Endometrial microvascular endothelial cells (primary cell): ENCODE results near the gene SCN3B. TPM values are rescaled to one million over a fixed set of nuclear protein-coding genes. Genes with fewer than 3 reads are reported as not detected.

Experiments
- in situ Hi-C: cut with HindIII; loops from 2 replicates; pipeline ENCODE4 v1.10.0; 2017; ENCODE audit warnings: low sequenced_read_pairs, low pct_unique_long_range_greater_than_20kb; ENCODE audit errors: inconsistent ontology term
- total RNA-seq: library from RNA; depleted of rRNA; stranded (reverse); fragments of >200 nt; gene quantifications from one replicate; pipeline ENCODE4 v1.2.3, GENCODE V29; 2015; ENCODE audit errors: inconsistent ontology term

The SCN3B gene, protein sequence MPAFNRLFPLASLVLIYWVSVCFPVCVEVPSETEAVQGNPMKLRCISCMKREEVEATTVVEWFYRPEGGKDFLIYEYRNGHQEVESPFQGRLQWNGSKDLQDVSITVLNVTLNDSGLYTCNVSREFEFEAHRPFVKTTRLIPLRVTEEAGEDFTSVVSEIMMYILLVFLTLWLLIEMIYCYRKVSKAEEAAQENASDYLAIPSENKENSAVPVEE
- 0.56 TPM for total RNA-seq

DNA sequence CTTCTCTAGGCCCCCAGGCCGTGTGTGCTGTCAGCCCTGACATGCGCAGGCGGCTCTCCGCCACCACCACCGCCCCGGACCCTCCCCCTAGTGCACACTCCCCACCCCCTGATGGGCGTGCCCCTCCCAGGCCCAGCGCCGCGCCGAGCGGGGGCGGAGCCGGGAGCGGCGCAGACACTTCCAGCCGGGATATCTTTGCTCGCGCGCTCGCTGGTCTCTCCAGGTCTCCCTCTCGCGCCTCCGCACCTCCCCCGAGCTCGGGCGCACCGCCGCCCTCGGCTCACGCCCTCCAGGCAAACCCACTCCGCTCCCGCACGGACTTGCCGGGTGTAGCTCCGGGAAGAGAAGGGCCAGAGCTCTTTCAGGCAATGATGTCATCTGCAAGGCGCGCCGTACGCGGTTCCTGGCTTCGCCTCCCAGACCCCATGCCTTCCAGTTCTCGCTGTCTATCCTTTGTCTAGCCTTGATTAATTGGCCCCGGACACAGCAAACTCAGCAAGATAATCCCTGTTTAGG is at the start of gene SCN3B:
Gene SCN3B, minus strand, starts transcription at position 59 of the 516 bp plus-strand sequence. CDS start 823 bp downstream, outside the sequence.
- in situ Hi-C loops, result no loop called here

DNA sequence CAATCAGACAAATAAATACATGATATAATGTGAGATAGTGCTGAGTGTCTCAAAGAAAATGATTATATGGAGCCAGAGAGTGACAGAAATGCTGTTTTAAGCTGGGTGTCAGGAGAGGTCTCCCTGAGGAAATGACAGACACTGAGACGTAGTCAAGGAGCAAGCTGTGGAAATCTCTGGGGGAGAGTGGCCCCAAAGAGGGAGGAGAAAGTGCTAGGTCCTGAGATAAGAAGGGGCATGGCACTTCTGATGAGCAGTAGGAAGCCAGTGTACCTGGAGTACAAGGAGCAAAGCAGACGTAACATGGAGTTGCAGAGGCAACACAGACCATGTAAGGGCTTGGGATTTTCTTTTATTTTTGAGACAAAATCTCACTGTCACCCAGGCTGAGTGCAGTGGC is 48.3 kb upstream of the SCN3B start:
- in situ Hi-C loops, result no loop called here

DNA sequence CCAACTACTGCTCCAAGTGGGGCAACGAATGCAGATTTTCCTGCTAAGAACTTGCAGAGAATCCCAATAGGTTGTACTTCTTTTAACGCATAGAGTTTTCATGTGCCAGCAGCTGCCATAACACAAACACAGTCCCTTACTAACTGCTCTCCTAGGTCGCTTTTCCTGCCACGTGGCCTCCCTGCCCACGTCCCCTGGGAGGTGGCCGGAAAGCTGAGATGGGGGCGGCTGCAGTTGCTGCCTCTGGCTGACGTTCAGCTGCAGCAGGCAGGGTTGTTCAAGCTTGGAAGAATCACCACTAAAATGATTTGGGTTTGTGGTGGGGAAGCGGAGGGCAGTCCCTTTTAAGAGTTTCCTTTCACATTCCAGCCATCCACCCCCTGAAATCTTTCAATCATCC is 47.7 kb upstream of the SCN3B start:
- in situ Hi-C loops, result no loop called here

DNA sequence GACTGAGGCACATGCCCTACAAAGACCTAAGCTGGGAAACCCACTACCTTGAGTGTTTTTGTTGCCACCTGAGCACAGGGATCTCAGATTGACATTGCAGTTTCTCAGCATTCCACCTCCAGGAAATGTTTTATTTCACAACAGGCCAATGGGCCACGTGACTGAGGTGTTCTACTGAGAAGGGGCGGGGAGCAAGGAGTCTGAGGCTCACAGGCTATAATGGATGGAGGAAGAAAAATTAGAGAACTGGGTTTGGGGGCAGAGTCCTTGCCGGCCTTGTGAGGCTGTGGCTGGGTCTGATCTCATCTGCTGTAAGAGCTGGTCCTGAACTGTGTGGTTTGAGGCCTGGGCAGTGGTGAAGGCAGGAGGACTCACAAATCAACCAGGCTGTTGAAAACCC is 46.3 kb upstream of the SCN3B start:
- in situ Hi-C loops, result no loop called here

DNA sequence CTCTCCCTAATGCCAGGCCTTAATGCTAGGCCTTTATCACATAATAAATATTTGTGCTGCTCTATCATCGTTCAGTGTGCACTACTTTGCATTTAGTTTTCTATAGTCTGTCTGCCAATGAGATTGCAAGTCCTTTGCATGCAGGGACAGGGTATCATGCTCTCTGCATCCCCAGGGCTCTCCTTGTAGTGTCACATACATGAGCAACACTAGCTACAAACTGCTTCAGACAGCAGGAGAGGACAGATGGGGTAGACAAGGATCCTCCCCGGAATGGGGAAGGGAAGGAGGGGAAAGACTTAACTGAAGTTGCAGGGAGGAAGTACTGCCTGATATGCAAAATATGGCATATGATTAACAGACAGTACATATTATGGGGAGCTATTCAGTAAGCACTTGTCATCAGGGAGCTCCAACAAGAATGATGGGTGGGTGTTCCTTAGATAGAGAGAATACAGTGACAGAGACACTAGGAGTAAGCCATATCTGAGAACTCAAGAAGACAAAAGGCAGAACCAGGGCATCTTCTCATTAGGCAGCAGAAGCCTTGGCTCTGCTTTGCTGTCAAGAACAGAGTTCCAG is 44.2 kb upstream of the SCN3B start:
- in situ Hi-C loops, result no loop called here

DNA sequence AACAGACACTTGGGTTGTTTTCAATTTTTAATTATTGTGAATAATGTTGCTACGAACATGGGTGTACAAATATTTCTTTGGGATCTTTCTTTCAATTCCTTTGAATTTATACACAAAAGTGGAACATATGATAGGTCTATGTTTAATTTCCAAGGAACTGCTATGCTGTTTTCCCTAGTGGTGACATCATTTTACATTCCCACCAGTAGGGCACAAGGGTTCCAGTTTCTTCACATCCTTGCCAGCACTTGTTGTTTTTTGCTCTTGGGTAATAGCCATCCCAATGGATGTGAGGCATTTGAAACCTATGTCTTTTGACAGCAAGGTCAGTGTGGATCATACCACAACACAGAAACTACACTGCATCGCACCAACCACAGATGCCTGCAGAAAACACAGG is 41.8 kb upstream of the SCN3B start:
- in situ Hi-C loops, result no loop called here

DNA sequence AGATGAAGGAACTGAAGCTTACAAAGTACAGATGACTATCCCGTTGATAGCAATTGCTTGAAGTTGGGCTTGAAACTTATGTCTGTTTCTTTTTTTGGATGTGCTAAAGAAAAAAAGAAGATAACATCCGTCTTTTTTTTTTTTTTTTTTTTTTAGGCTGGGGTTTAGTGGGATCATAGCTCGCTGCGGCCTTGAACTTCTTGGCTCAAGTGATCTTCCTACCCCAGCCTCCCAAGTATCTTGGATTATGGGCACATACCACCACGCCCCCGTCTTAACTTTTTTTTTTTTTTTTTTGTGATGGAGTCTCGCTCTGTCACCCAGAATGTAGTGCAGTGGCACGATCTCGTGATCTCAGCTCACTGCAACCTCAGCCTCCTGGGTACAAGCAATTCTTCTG is 40.8 kb upstream of the SCN3B start:
- in situ Hi-C loops, result no loop called here

DNA sequence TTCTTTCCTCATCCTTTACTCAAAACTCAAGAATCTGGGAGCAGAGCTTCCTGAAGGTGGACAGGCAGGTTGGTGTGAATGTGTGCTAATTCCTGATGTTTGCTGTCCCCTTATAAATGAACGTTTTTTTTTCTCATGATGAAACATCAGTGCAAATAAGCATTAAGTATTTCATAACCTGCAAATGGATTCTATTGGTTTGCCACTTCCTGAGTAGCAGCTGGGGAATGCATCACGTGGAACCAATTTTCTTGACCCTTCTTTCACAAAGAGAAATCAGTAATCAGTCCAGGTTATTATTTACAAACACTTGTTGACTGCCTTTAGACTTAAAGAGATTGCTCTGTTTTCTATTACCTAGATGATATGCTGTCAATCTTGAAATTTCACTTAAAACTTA is 40.1 kb upstream of the SCN3B start:
- in situ Hi-C loops, result no loop called here

DNA sequence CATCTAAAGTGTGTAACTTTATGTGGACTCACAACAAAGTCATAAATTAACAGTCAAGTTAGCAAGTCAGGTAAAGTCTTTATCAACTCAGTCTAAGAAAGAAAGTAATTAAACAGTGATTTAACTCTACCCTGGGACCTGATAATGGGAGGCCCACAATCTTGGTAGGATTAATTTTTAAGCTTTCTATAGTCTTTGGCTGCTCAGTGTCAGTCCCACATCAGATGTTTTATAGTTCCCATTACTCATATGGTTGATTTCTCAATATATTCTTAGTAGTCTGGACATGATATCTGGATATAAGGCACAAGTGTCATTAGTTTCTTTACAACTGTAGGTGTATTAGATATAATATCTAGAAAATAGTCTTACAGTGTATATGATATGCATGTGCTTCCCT is 38.5 kb upstream of the SCN3B start:
- in situ Hi-C loops, result no loop called here

DNA sequence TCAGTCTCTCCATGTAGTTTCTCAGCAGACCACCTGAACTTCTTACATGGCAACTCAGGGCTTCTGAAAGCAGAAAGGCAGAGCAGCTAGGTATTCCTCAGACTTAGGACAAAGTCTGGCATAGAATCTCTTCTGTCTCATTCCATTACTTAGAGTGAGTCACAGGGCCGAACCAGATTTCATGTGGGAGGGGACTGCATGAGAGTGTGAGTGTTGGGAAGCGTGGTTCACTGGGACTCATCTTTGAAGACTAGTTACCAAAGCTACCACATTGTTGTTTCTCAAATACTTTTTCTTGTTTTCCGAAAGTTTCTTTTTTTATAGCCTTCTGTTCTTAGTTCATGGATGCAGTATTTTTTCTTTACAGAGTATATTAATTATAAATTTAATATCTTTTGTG is 36.1 kb upstream of the SCN3B start:
- in situ Hi-C loops, result no loop called here

DNA sequence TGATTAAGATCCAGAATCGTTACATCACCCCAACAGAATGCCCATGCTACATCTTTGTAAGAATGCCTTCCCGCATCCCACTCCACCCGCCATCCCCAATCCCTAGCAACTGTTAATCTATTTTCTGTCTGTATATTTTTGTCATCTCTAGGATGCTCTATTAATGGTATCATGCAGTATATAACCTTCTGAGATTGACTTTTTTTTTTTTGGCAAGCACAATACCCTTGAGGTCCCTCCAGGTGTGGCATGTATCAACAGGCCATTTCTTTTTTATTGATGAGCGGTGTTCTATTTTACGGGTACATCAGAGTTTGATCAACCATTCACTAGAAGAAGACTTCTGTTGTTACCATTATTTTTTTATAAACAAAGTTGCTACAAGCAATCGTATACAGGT is 30.2 kb upstream of the SCN3B start:
- in situ Hi-C loops, result no loop called here

DNA sequence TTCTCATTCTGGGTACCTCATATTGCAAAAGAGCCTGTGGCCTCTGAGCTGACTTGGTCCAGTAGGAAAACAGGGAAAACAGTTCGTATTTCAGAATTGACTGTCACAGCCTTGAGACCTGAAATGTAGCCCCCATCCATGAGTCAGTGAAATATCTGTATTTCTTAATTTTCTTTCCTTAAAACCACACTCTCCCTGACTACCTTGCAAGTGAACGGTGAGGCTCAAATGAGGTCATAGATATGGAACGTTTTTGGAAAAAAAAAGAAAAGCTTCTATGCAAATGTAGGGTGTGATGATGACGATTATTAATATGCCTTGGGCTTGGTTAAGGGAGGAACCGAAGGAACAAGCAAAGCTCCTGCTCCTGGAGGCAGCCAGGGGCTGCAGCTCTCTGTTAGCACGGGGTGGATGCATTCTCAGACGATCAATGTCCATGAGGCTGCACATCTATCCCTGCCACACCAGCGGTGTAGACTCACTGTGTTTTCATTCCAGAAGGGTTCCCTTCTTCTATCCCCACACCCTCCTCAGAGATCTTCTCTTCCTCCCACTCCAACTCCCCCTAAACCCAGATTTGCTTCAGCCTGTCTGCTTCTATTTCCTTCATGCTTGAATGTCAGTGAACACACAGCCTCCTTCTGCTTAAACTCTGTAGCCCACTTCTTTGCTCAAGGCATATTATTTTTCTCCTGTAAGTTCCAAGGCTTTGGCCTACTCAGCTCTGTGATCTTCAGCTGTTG is 29.2 kb upstream of the SCN3B start:
- in situ Hi-C loops, result no loop called here

DNA sequence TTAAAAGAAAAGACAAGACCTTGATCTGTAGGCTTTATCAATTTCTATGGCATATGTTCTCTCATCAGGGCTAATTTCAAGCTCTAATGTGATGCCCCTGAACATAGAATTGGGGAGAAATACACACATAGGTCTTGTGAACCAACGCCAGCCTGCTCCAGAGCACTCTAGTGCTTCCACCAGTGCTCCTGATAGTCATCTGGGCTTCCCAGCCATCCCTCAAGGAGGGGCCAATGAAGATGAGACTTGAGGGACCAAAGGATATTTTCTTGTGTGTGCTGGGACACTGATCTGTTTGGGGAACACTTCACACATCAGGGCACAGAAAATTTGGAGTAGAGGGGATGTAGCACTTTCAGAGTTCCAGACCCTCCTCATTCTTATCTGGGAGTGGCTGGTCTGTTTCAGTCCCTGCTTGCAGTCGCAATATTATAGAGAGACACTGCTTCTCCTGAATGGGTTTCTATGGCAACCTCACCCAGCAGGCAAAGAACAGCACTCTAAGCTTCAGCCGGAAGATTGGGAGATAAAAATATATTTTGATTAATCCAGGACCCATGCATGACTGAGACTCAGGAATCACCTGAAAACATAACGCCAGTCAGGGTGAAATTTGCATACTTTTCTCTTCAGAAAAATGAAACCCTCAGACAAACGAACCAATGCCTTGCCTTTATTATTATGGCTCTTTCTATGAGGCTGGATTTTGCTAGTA is 28.4 kb upstream of the SCN3B start:
- in situ Hi-C loops, result no loop called here

DNA sequence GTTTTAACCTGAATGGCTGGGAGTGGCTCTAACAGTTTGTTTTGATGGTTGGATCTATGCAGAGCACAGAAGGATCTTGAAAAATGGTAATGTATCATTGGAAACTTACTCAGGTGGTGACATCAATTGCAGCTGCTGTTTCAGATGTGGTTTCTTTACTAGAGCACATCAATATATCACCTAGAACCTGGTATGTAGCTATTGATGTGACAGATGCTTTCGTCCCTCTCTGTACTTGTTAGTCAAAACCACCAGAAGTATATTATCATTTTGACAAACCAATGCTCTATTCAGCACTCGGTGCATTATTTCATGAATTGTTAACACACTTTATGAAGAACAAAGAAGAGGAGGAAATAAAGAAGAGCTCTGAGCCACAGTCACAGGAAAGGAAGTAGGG is 26.6 kb upstream of the SCN3B start:
- in situ Hi-C loops, result no loop called here

DNA sequence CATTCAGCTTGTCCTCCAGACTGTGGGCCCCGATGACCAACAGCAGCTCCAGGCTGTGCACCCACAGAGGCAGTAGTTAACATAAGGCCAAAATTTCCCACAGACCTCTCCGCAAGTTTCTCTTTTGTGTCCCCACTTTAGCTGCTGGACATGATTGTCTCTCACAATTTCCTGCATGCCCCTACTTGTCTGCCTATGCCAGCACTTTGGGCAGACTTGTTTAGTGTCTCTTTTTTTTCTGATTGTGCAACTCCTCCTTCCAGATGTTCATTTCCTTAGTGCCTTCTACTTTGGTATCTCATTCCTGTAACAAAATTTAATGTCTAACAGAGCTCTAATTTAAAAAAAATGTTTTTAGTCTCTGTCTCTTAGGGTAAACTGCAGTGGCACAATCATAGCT is 23.8 kb upstream of the SCN3B start:
- in situ Hi-C loops, result no loop called here

DNA sequence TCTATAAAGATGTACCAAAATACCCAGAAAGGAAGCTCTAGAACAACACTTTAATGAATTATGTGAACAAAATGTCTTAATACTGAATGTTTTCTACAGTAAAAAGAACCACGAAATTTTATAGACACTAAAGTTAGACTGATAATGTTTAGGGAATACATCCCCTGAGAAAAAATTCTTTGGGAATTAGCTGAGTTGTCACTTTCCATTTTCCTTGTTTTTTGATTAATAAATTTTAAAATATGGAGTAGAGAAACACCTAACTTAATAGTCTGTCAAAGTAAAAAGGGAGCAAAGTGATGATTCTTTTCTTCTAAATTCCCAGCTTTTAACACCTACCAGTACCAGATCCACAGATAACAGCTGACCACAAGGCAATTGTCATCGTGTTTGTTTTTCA is 23.1 kb upstream of the SCN3B start:
- in situ Hi-C loops, result no loop called here

DNA sequence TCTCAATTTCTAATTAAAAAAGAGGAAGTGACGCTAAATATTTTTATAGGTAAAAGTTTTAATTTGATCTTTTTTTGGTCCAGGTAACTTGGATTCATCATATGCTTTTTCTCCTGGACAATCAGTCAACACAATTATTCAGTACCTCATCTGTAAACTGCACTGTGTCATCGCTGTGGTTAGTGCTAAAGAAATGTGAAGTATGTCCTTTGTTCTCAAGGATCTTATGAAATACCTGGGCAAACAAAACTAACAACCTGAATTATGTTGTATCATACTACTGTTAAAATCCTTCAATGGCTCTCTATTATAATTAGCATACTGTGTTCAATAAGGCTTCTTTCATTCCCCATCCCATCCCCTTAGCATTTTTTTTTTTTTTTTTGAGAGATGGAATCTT is 19.9 kb upstream of the SCN3B start:
- in situ Hi-C loops, result no loop called here

DNA sequence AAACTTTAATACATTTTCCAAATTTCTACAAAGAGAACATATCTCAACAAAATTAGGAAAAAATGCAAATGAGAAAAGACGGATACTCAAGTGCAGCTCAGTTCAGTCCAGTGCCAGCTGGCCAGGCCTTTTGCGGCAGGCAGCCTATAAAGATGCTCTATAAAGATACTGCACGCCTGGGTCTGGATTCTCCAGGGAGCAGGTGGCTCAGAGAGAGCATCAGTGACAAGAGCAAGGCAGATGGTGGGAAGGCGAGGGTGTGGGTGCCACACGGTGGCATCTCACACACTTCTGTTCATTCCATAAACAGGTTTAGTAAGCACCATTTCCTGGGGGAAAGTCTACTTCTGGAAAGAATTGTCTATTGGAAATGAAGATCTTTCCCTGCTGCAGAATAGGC is 18.1 kb upstream of the SCN3B start:
- in situ Hi-C loops, result no loop called here

DNA sequence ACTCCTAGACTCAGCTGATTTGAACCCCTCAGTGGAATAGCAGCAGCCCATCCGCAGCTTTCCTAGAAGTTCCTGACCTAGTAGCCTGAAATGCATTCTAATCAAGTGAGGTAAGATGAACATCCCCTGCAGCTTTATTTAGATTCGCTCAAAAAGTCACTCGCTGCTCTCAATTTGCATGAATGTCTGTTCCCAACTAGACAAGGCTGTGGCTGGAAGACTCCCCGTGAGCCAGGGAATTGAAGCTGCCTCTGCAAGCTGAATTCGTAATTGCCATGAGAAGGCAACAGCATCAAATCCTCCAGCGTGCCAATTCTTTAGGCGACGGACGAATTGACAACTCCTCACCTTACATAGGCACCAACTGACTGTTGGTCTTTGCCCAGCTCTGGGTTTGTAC is 17.1 kb upstream of the SCN3B start:
- in situ Hi-C loops, result no loop called here

DNA sequence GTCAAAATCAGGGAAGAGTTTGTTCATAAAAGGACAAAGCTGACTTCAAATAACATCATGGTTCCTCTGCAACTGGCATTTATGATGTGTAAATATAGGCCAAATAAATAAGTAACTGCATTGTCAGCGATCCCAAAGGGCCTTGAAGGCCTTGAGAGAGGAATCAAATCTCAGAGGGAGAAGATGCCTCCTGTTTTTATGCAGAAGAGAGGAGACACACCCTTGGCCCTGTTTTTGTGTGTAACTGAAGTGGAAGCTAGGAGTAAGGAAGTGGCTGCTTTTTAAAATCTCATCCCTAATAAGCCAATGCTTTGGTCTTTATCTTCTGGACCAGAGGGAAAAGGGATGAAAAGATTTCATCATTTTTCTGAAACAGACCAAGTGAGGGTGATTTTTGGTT is 15.7 kb upstream of the SCN3B start:
- in situ Hi-C loops, result no loop called here
